HG03571 (cell line): ENCODE data around the gene SH2D3A.
A peak's percentile ranks its signal among the peaks of the same experiment; 100 is the strongest.
"Not testable (repeated sequence)": the region's sequence is repeated elsewhere in the genome, so short reads cannot be mapped to it uniquely, and the experiment has no call there.

Experiments
- ATAC-seq: cut with Tn5 transposase; IDR thresholded peaks from one replicate; pipeline ENCODE4 v1.9.1; 2021; ENCODE audit not compliant: unreplicated experiment

Gene SH2D3A

DNA sequence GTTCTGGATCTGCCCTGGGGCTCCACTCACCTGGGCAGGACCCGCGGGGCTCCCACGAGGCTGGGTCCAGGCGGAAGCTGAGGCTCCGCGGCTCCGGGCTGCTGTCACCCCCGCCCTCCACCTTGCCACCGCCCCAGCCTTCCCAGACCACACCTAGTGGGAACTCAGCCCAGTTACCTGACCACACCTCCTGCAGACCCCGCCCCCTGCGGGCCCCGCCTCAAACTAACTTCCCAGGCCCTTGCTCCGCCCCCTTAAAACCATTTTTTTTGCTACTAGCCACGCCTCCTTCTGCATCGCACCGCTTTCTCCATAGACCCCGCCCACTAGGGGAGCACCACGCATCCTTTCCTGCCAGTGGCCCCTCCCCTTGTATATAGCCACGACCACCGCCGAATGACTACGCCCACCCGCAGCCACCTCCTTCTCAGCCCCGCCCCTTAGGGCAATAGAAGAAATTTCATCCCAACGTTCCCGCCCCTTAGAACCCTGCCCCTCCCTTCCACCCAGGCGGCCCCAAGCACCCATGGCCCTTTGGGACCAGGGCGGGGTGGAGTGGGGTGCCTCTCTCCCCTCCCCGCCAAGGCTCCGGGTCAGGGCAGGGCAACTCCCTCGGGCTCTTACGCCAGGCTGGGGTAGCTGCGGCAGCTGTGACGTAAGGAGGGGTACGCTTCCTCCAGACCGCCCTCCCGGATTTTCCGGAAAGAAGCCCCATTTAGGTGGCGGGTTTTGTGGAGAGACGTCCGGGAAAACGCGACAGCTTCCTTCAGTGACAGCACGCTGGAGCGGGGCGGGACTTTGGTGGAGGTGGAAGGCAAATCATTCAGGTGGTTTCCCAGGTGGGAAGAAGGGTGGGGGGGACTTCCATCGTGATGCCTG is at the start of gene SH2D3A:
Gene SH2D3A (minus strand): TSS at position 79 of the 879 bp plus-strand sequence. CDS start 3,687 bp downstream, outside the sequence.
- ATAC-seq, result peak; percentile 58

DNA sequence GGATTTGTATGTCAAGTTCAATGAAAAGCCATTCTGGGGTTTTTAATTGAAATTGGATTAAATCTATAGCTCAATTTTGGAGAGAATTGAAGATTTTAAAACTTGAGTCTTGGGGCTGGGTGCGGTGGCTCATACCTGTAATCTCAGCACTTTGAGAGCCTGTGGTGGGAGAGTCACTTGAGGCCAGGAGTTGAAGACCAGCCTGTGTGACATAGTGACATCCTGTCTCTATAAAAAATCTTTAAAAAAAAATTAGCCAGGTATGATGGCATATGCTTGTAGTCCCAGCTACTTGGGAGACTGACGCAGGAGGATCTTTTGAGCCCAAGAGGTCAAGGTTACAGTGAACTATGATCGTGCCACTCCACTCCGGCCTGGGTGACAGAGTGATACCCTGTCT is 46.4 kb upstream of the SH2D3A start:
- ATAC-seq, result no peak

DNA sequence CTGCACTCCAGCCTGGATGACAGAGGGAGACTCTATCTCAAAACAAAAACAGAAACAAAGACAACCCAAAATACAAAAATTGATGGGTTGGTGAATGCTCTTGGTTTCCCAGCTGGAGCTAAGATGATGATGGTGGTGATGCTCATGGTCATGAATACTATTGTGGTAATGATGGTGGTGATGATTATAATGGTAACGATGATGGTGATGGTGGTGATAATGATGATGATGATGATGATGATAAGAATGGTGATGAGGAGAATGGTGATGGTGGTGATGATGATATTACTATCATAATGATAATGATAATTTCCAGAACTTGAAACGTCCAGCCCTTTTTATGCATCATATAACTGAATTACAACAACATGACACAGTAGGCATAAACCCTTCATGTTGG is 45.4 kb upstream of the SH2D3A start:
- no peak for ATAC-seq

DNA sequence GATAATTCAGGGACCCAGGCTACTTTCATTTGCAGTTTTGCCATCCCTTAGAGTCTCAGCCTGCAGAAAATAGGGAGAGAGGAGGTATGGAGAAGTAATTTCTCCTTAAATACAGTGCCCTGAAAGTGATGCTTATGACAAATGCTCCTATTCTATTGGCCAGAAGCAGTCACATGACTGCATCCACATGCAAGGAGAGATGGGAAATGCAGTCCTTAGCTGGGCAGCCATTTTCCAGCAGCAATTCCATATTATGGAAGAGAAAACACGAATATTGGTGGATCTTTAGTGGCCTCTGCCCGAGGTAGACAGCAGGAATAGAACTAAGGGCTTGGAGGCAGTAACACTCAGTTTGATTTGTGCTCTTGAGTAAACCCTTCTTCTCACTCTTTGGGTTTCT is 44.7 kb upstream of the SH2D3A start:
- no peak for ATAC-seq

DNA sequence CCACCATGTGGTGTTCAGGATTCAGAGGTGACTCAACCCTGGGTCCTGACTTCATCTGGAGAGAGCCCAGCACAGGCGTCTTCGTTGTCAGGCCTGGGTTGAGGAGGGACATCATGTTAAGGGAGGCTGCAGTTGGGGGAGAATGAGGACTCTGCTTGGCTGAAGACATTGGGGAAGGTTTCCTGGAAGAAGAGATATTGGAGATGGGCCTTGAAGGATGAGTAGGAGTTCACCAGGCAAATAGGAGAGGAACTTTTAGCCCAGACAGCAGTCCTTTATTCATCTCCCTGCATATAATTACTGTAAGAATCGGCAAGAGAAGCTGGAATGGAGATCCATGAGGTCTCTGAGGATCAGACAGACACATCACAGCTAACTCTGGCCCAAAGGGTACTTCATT is 44.1 kb upstream of the SH2D3A start:
- no peak for ATAC-seq

DNA sequence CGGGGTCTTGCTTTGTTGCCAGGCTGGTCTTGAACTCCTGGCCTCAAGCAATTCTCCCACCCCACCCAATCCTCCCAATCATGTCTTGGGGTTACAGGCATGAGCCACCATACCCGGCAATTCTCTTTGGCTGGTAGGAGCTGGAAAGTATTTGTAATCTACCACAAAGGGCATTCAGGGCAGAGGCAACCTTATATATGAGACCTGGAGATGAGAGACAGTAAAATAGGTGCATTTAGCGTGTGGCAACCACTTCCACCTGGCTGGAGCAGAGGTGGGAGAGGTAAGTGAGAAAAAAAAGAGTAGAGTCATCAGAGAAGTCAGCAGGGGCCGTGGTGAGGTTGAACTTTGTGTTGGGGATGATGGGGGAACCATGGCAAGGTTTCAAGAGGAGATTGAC is 42.0 kb upstream of the SH2D3A start:
- ATAC-seq, result no peak

DNA sequence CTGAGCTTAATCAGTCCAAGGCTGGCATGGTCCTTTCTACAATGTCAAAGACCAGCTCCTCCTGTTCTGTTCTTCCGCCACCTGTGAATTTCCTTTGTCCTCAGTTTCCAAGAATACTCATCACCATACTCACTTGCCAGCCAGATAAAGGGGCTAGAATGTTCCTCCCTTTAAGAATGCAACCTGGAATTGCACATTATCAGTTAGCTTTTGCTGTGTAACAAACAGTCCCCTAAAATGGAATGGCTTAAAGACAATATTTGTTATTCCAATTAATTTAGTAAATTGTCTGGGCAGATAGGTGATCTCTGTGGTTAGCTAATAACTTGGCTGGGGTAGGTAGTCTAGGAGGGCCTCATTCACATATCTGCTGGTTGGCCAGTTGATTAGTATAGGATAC is 41.3 kb upstream of the SH2D3A start:
- ATAC-seq, result no peak

DNA sequence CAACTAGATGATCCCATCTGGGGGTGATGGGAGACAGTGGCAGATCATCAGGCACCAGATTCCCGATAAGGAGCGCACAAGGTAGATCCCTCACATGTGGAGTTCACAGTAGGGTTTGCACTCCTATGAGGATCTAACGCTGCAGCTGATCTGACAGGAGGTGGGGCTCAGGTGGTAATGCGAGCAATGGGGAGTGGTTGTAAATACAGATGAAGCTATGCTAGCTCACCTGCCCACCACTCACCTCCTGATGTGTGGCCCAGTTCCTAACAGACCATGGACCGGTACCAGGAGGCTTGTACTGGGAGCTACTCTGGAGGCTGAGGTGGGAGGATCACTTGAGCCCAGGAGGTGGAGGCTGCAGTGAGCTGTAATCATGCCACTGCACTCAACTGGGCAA is 40.1 kb upstream of the SH2D3A start:
- ATAC-seq, result no peak

DNA sequence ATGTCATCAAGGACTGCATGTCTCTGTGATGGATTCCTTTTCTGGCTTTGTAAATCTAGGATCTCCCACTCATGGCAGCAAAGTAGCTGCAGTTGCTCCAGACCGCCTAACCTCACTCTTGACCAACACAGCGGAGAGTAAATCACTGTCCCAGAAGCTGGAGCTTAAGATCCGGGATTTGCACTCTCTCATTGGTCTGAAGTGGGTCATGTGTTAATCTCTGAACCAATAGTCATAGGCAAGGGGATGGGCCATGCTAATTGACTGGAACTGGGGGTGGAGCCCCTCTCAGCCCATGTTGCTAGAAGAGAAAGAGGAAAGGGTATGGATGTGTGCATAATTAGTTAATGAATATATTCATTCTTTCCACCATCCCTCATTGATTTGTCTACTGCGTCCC is 39.3 kb upstream of the SH2D3A start:
- no peak for ATAC-seq

DNA sequence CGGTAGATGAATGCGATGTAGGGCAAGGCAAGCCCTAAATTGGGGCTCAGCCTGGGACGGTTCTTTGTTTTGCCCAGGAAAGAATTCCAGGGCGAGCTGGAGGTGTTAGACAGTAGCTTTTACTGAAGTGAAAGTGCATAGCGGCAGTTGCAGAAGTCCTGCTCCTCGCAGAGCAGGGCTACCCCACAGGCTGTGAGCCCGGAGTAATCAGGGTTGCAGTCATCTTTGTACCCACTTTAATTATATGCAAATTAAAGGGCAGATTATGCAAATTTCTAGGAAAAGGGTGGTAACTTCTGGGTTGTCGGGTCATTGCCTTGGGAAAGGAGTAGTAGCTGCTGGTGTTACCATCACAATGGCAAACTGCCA is 35.8 kb upstream of the SH2D3A start:
- no peak for ATAC-seq

DNA sequence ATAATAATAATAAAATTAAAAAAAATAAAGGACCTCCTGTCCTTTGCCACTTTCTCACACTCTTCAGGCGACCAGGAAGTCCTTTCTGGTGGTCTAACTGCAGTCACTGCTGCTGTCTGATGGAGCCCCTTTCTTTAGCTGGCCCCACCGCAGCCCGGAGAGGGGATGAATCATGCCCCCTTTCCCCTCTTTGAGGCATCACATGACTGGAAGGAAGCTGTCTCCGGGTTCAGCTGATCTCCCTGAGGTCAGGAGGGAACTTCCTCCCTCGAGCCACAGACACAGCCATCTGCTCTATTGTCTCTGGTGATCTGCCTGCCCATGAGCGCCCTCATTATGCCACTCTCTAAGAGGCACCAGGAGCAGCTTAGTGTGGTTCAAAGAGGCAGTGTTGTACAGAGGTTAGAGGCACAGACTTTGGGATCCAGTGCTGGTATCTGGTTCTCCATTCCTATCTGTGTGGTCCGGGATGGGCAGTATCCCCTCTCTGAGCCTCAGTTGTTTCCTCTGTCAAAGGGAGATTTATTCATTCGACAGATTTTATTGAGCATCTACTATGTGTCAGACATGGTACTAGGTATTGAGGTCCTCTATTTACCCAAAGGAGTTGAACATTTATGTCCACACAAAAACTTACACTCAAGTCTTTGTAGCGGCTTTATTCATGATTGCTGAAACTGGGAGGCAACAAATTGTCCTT is 35.3 kb upstream of the SH2D3A start:
- ATAC-seq, result no peak

DNA sequence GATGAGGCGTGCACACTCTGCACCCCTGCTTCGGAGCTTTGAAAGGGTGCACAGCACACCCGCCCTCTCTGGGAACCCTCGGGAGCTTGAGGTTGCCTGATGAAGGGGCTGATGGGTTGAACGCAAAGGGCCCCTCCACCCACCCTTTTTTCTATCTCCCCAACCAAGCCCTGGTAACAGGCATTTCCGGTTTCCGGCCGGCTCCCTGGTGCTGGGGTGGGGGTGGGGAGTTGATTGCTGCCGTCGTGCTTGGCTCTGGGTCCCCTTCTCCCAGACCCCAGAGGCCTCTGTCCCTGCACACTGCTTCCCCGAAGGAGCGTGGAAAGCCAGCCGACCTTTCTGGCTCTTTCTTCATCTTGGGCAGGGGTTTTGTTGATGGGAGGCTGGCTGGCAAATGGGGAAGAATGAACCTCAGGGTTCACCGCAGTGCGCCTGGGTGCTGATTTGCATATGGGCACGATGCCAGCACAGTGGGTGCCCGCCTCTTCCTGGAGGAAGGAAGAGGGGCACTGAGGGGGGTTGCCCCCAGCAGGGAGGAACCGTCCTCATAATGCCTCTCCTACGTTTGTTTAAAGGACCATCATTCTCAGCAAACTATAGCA is 34.4 kb upstream of the SH2D3A start:
- ATAC-seq, result peak; percentile 38

DNA sequence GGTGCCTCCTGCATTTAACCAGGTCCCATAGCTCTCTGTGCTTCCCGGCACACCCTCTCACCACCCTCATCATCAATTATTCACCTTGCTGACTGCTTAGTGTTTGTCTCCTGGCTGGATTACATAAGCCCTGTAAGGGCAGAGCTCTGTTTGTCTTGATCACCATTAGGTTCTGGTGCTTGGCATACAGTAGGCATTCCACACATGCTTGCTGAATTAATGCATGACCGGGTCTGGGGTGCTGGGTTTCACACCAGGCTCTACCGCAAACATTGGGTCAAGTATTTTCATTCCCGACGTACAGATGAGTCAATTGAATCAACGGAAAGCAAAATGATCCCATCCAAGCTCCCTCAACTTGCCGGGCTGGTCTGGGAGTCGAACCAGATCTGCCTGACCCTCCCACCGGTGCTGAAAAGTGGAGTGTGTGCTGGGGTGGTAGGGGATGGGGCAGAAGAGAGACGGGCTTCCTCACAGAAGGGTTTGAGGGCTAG is 33.8 kb upstream of the SH2D3A start:
- ATAC-seq, result no peak

DNA sequence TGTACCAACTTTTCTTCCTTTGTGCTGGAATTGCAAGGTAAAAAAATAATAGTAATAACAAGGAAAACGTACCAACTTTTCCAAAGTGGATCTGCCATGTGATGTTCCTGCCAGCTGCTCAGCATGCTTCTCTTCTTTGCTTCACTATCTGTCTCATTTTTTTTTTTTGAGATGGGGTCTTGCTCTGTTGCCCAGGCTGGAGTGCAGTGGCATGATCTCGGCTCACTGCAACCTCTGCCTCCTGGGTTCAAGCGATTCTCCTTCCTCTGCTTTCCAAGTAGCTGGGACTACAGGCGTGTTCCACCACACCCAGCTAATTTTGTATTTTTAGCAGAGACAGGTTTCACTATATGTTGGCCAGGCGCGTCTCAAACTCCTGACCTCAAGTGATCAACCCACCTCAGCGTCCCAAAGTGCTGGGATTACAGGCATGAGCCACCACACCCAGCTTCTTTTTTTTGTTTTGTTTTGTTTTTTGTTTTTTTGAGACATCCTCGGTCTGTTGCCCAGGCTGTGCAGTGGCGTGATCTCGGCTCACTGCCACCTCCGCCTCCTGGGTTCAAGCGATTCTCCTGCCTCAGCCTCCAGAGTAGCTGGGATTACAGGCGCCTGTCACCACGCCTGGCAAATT is 33.0 kb upstream of the SH2D3A start:
- ATAC-seq, result not testable (repeated sequence)

DNA sequence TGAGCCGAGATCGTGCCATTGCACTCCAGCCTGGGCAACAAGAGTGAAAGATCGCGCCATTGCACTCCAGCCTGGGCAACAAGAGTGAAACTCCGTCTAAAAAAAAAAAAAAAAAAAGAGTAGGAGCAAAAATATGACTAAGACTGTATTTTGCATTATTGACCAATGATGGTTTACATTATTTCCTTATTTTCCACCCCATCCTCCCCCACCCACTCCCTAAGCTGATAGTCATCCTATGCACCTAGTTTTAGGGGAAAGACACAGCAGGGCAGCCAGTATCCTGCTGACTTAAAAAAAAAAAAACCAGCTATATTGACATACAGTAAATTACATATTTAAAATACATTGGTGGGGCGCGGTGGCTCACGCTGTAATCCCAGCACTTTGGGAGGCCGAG is 30.4 kb upstream of the SH2D3A start:
- no peak for ATAC-seq

DNA sequence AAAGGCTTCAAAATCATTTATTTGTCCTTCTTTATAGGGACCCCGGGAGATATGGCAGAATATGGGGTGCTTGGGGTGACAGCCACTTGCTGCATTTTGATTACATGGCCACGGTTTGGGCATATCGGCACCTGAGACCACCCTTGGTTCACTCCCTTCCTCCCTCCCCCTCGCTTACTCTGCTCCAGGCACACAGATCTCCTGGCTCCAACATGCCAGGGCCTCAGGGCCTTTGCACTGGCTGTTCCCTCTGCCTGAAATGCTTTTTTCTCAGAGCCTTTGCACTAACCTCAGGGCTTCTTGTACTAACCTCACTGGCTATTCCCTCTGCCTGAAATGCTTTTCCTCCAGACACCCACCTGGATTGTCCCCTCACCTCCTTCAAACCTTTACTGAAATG is 29.0 kb upstream of the SH2D3A start:
- ATAC-seq, result no peak

DNA sequence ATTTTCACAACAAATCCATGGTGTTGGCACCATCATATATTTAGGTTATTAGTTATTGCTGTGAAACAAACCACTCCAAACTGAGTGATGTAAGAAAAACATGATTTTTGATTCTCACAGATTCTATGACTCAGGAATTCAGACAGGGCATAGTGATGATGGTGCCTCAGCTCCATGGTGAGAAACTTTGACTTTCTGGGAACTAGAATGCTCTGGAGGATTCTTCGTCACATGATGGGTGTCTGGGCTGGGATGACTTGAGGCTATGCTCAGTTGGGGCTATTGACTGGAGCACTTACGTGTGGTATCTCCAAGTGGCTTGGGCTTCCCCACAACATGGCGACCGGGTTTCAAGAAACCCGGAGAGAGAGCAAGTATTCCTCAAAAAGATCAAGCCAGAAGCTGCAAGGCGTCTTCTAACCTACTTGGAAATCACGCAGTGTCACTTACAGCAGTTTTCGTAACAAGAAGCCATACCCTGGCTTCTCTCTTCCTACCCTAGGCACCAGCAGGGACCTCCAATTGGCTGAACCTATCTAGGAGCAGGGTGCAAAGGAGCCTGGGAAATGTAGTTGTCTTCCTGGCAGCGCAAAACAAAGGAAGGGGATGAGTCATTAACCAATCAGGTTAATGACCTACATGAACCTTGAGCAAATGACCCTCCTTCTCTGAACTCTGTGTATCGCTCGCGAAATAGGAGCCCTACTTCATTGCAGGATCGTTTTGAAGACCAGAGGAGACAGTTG is 27.6 kb upstream of the SH2D3A start:
- no peak for ATAC-seq

DNA sequence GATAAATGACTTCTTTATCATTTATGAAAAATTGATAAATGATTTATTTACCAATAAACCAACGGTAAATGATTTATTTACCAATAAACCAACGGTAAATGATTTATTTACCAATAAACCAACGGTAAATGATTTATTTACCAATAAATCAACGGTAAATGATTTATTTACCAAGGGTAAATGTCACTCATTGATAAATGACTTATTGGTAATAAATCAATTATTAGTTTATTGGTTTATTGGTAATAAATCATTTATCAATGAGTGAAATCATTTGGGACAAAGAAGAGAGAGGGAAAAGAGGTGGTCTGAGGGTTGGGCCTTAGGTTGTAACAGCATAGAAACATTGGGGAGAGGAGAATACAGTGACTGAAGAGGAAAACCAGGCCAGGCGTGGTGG is 26.7 kb upstream of the SH2D3A start:
- no peak for ATAC-seq

DNA sequence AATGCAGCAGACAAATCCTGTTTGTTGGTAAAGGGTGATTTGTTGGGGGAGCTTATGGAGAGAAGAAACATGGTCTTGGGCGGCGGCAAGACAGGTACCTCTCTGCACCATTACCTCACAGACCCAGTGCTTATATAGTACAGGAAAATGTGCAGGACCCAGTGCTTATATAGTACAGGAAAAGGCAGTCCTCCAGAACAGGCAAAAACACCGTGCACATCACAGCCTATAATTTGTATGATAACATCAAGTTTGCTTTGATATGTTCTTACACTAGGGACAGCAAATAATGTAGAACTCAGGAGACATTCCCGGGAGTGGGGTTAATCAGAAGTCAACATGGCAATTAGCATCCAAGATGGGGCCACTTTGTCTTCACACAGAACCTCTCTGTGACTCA is 26.2 kb upstream of the SH2D3A start:
- ATAC-seq, result no peak

DNA sequence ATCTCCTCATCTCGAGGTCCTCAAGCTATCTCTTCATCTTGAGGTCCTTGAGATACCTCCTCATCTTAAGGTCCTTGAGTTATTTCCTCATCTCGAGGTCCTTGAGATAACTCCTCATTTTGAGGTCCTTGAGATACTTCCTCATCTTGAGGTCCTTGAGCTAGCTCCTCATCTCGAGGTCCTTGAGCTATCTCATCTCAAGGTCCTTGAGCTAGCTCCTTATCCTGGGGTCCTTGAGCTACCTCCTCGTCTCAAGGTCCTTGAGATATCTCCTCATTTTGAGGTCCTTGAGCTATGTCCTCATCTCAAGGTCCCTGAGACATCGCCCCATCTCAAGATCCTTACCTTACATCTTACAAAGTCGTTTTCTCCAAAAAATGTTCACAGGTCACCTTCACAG is 24.0 kb upstream of the SH2D3A start:
- ATAC-seq, result no peak
